SK-N-SH (cell line): ENCODE data around the gene ZMAT2. TPM values are rescaled to one million over a fixed set of nuclear protein-coding genes. Genes with fewer than 3 reads are reported as not detected.

Source experiments
- CTCF ChIA-PET: fragments of 300-600, 350-600 bp; formaldehyde crosslinking; extraction: SDS; loops from one replicate; lab custom pipeline; 2021; lab: Yijun Ruan, JAX
- POLR2A ChIA-PET: fragments of 350-600 bp; sonication (Branson Sonifier 250); formaldehyde crosslinking; extraction: SDS; loops from one replicate; lab custom pipeline; 2020; ENCODE audit warnings: antibody characterized with exemption, inconsistent platforms; lab: Yijun Ruan, JAX
- DNase-seq: peaks from one replicate; pipeline ENCODE4 v3.0.0; 2012
- H2AFZ ChIP-seq: fragments of 200-600 bp; sonication (generic); 2 replicates; pipeline ENCODE4 v1.8.1; 2016; ENCODE audit warnings: antibody characterized with exemption, mild to moderate bottlenecking, low read depth
- H3F3A ChIP-seq: fragments of 200-600 bp; sonication (generic); replicated peaks from 2 replicates; pipeline ENCODE3; 2016; ENCODE audit warnings: antibody characterized with exemption, mild to moderate bottlenecking; ENCODE audit not compliant: insufficient read depth
- H3K27ac ChIP-seq, 2 experiments: fragments of 200-500 bp in 1 of 2; fragments of 200-600 bp in 1 of 2; sonication (Bioruptor generic) in 1 of 2; sonication (generic), shearing (Covaris generic) in 1 of 2; 2 replicates each; pipeline versions ENCODE4 v1.5.1 to v1.6.1; 2014 to 2016; ENCODE audit warnings: low read depth in 2 of 2, inconsistent platforms in 1 of 2, low read length in 1 of 2, mild to moderate bottlenecking in 1 of 2, mixed read lengths in 1 of 2
- H3K27me3 ChIP-seq: fragments of 200-600 bp; sonication (generic), shearing (Covaris generic); 2 replicates; pipeline ENCODE4 v1.6.1; 2016; ENCODE audit warnings: mixed run types; ENCODE audit not compliant: insufficient read depth
- H3K36me3 ChIP-seq, 2 experiments: fragments of 200-500 bp in 1 of 2; fragments of 200-600 bp in 1 of 2; sonication (Bioruptor generic) in 1 of 2; sonication (generic) in 1 of 2; replicated peaks in 1 of 2; 2 replicates each; pipeline versions ENCODE3 to v1.5.1; 2014 to 2016; ENCODE audit warnings: low read length in 1 of 2, mild to moderate bottlenecking in 1 of 2; ENCODE audit not compliant: insufficient read depth in 2 of 2, control insufficient read depth in 1 of 2
- H3K4me1 ChIP-seq, 2 experiments: fragments of 200-500 bp in 1 of 2; fragments of 200-600 bp in 1 of 2; sonication (Bioruptor generic) in 1 of 2; sonication (generic), shearing (Covaris generic) in 1 of 2; 2 replicates each; pipeline versions ENCODE4 v1.5.1 to v1.6.1; 2014 to 2016; ENCODE audit warnings: low read depth in 1 of 2, low read length in 1 of 2, mixed run types in 1 of 2; ENCODE audit not compliant: insufficient read depth in 2 of 2, control insufficient read depth in 1 of 2
- H3K4me2 ChIP-seq: fragments of 200-600 bp; sonication (generic), shearing (Covaris generic); 2 replicates; pipeline ENCODE4 v1.6.1; 2017; ENCODE audit warnings: mixed run types
- H3K4me3 ChIP-seq, 2 experiments: fragments of 200-500 bp in 1 of 2; fragments of 200-600 bp in 1 of 2; sonication (Bioruptor generic) in 1 of 2; sonication (generic), shearing (Covaris generic) in 1 of 2; 2 replicates each; pipeline versions ENCODE4 v1.5.1 to v1.8.1; 2014 to 2016; ENCODE audit warnings: low read depth in 2 of 2, inconsistent platforms in 1 of 2, low read length in 1 of 2, mild to moderate bottlenecking in 1 of 2, mixed read lengths in 1 of 2, moderate library complexity in 1 of 2
- H3K79me2 ChIP-seq: fragments of 200-600 bp; sonication (generic); 2 replicates; pipeline ENCODE4 v1.8.1; 2017; ENCODE audit warnings: mild to moderate bottlenecking; ENCODE audit not compliant: insufficient read depth
- H3K9ac ChIP-seq: fragments of 200-600 bp; sonication (generic); 2 replicates; pipeline ENCODE4 v1.6.1; 2017; ENCODE audit warnings: mixed run types
- H3K9me2 ChIP-seq: fragments of 200-600 bp; sonication (generic); 2 replicates; pipeline ENCODE4 v1.6.1; 2017; ENCODE audit warnings: mixed run types
- H3K9me3 ChIP-seq: fragments of 200-600 bp; sonication (generic); 2 replicates; pipeline ENCODE4 v1.6.1; 2017; ENCODE audit warnings: mixed run types, mild to moderate bottlenecking, moderate library complexity
- H4K20me1 ChIP-seq: fragments of 200-600 bp; sonication (generic); 2 replicates; pipeline ENCODE4 v1.6.1; 2017; ENCODE audit warnings: mild to moderate bottlenecking, mixed run types; ENCODE audit not compliant: insufficient read depth
- ELF1 ChIP-seq: IDR thresholded peaks from 2 replicates; pipeline ENCODE4 v1.4.0; 2012
- EP300 ChIP-seq, 2 experiments: IDR thresholded peaks; 2 replicates each; pipeline versions ENCODE4 v1.4.0 to v1.6.1; 2012; ENCODE audit warnings: borderline replicate concordance in 1 of 2, low read depth in 1 of 2, low read length in 1 of 2
- FOSL2 ChIP-seq: IDR thresholded peaks from 2 replicates; pipeline ENCODE4 v1.4.0; 2012; ENCODE audit warnings: low read depth, mild to moderate bottlenecking, moderate library complexity, borderline replicate concordance
- FOXM1 ChIP-seq: IDR thresholded peaks from 2 replicates; pipeline ENCODE4 v1.4.0; 2012; ENCODE audit warnings: low read depth, mild to moderate bottlenecking
- GABPA ChIP-seq: IDR thresholded peaks from 2 replicates; pipeline ENCODE4 v1.4.0; 2012; ENCODE audit warnings: low read depth, mild to moderate bottlenecking
- GATA2 ChIP-seq: sonication (generic); formaldehyde crosslinking; IDR thresholded peaks from 2 replicates; pipeline ENCODE4 v1.5.0; 2020; ENCODE audit warnings: mild to moderate bottlenecking, missing genetic modification reagents
- MEF2A ChIP-seq: IDR thresholded peaks from 2 replicates; pipeline ENCODE4 v1.4.0; 2012; ENCODE audit warnings: low read depth, borderline replicate concordance
- RAD21 ChIP-seq: IDR thresholded peaks from 2 replicates; pipeline ENCODE4 v1.6.1; 2012; ENCODE audit warnings: mild to moderate bottlenecking, low read length
- RFX5 ChIP-seq: IDR thresholded peaks from 2 replicates; pipeline ENCODE4 v1.6.1; 2012; ENCODE audit warnings: mild to moderate bottlenecking, improper control_type of control experiment, low read length
- SMC3 ChIP-seq: IDR thresholded peaks from 2 replicates; pipeline ENCODE4 v1.6.1; 2012; ENCODE audit warnings: low read depth, low read length, improper control_type of control experiment
- TAF1 ChIP-seq: IDR thresholded peaks from 2 replicates; pipeline ENCODE4 v1.6.1; 2012; ENCODE audit warnings: low read depth, mild to moderate bottlenecking, low read length, moderate library complexity, borderline replicate concordance
- YY1 ChIP-seq: IDR thresholded peaks from 2 replicates; pipeline ENCODE4 v1.4.0; 2012; ENCODE audit warnings: low read depth, mild to moderate bottlenecking
- WGBS: methylation state at CpG from one replicate; pipeline ENCODE4 v1.1.6; 2017; ENCODE audit warnings: low lambda C conversion rate; 5-methylcytosine and 5-hydroxymethylcytosine counted together
- polyA plus RNA-seq, 3 experiments: library from polyadenylated mRNA; depleted of rRNA; stranded (reverse); fragments of >200 nt; gene quantifications; 2 replicates each; pipeline ENCODE4 v1.2.3, GENCODE V29; 2012
- small RNA-seq, 7 experiments: library from RNA; depleted of rRNA; stranded (forward); fragments of <200 nt; gene quantifications; one replicate each; pipeline ENCODE3, GENCODE V24; 2012
- TF ChIP-seq, protein P1 (sequence below): IDR thresholded peaks from 2 replicates; pipeline ENCODE4 v1.6.1; 2012; ENCODE audit warnings: mild to moderate bottlenecking, low read depth, low read length, moderate library complexity
- TF ChIP-seq, protein P2 (sequence below): fragments of 150-350 bp; IDR thresholded peaks from 2 replicates; pipeline ENCODE4 v1.6.1; 2017; ENCODE audit warnings: antibody characterized with exemption, low read length, low read depth, borderline replicate concordance
- TF ChIP-seq, protein P3 (sequence below): IDR thresholded peaks from 2 replicates; pipeline ENCODE4 v1.4.0; 2012; ENCODE audit warnings: low read depth, borderline replicate concordance
- TF ChIP-seq, protein P4 (sequence below): IDR thresholded peaks from 2 replicates; pipeline ENCODE4; 2012

ZMAT2 gene
- polyA plus RNA-seq, 1 of the 3 experiments (the other 2 are of a cell fraction) = 30.9 TPM

DNA sequence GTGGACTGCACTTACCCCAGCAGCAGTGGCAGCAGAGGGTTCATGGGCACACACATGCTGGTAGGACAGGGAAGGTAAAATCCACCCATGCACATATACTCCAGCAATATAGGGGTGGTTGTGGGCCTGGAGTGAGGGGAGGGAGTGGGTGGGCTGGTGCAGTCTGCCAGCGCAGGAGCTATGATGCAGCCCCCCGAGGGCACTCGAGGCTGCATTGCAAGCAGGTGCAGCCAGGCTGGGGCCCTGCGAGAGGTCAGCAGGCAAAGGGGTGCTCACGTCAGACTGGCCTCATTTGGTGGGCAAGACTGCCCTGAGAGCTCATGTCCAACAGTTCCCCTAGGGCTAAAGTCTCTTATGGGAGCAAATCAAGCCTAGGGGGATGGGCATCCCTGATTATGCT, 53.3 kb downstream of the ZMAT2 start:
- CTCF ChIA-PET = no interaction called here

More for the DNA sequence above, 53.3 kb downstream of the ZMAT2 start:
- no peak overlapping the region for H3K27ac ChIP-seq
- H3K9me2 ChIP-seq = no peaks in the 10 kb centered on the region
- H3K9me3 ChIP-seq = peaks cover 13% of the 10 kb centered on the region
- no peaks in the 10 kb centered on the region for H3F3A ChIP-seq
- H3K27me3 ChIP-seq = no peaks in the 10 kb centered on the region
- no peak overlapping the region for H3K9ac ChIP-seq
- H4K20me1 ChIP-seq = no peaks in the 10 kb centered on the region
- 0% methylated on average over 5 of the region's 5 CpGs for WGBS
- no peak for DNase-seq
- H3K4me3 ChIP-seq = no peak overlapping the region
- no peak for TF ChIP-seq RFX5
- no peak for TF ChIP-seq ELF1
- no peak for TF ChIP-seq FOSL2
- TF ChIP-seq, protein P1, sequence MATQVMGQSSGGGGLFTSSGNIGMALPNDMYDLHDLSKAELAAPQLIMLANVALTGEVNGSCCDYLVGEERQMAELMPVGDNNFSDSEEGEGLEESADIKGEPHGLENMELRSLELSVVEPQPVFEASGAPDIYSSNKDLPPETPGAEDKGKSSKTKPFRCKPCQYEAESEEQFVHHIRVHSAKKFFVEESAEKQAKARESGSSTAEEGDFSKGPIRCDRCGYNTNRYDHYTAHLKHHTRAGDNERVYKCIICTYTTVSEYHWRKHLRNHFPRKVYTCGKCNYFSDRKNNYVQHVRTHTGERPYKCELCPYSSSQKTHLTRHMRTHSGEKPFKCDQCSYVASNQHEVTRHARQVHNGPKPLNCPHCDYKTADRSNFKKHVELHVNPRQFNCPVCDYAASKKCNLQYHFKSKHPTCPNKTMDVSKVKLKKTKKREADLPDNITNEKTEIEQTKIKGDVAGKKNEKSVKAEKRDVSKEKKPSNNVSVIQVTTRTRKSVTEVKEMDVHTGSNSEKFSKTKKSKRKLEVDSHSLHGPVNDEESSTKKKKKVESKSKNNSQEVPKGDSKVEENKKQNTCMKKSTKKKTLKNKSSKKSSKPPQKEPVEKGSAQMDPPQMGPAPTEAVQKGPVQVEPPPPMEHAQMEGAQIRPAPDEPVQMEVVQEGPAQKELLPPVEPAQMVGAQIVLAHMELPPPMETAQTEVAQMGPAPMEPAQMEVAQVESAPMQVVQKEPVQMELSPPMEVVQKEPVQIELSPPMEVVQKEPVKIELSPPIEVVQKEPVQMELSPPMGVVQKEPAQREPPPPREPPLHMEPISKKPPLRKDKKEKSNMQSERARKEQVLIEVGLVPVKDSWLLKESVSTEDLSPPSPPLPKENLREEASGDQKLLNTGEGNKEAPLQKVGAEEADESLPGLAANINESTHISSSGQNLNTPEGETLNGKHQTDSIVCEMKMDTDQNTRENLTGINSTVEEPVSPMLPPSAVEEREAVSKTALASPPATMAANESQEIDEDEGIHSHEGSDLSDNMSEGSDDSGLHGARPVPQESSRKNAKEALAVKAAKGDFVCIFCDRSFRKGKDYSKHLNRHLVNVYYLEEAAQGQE = no peak
- TF ChIP-seq EP300 (IDR thresholded peaks at IDR 0.05; ENCODE audit: borderline replicate concordance in 1 of 2, low read depth in 1 of 2, low read length in 1 of 2) = no peak
- TF ChIP-seq YY1 = no peak
- no peak for TF ChIP-seq FOXM1
- TF ChIP-seq, protein P2, sequence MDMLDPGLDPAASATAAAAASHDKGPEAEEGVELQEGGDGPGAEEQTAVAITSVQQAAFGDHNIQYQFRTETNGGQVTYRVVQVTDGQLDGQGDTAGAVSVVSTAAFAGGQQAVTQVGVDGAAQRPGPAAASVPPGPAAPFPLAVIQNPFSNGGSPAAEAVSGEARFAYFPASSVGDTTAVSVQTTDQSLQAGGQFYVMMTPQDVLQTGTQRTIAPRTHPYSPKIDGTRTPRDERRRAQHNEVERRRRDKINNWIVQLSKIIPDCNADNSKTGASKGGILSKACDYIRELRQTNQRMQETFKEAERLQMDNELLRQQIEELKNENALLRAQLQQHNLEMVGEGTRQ = no peak
- no peak for TF ChIP-seq SMC3
- TF ChIP-seq RAD21 = no peak
- TF ChIP-seq GATA2 (CRISPR knock-in tag) = no peak
- TF ChIP-seq GABPA = no peak
- TF ChIP-seq, protein P3, sequence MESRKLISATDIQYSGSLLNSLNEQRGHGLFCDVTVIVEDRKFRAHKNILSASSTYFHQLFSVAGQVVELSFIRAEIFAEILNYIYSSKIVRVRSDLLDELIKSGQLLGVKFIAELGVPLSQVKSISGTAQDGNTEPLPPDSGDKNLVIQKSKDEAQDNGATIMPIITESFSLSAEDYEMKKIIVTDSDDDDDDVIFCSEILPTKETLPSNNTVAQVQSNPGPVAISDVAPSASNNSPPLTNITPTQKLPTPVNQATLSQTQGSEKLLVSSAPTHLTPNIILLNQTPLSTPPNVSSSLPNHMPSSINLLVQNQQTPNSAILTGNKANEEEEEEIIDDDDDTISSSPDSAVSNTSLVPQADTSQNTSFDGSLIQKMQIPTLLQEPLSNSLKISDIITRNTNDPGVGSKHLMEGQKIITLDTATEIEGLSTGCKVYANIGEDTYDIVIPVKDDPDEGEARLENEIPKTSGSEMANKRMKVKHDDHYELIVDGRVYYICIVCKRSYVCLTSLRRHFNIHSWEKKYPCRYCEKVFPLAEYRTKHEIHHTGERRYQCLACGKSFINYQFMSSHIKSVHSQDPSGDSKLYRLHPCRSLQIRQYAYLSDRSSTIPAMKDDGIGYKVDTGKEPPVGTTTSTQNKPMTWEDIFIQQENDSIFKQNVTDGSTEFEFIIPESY = no peak
- TF ChIP-seq, protein P4, sequence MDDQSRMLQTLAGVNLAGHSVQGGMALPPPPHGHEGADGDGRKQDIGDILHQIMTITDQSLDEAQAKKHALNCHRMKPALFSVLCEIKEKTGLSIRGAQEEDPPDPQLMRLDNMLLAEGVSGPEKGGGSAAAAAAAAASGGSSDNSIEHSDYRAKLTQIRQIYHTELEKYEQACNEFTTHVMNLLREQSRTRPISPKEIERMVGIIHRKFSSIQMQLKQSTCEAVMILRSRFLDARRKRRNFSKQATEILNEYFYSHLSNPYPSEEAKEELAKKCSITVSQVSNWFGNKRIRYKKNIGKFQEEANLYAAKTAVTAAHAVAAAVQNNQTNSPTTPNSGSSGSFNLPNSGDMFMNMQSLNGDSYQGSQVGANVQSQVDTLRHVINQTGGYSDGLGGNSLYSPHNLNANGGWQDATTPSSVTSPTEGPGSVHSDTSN = no peak
- no peak for TF ChIP-seq TAF1
- TF ChIP-seq MEF2A = no peak
- TF ChIP-seq, all 33 proteins: peak for 0
- no peaks in the 10 kb centered on the region for H3K36me3 ChIP-seq
- no peaks in the 10 kb centered on the region for H3K79me2 ChIP-seq
- POLR2A ChIA-PET = no interaction called here
- H2AFZ ChIP-seq = no peak overlapping the region
- no peaks in the 10 kb centered on the region for H3K4me1 ChIP-seq
- no peak overlapping the region for H3K4me2 ChIP-seq

Small RNA genes lying within 50 kb of the gene (small RNA-seq; reads per million reads assigned to genes)
- gene VTRNA1-1 (4.5 to 211 (median 68.5) reads per million in 7 experiments), gene VTRNA1-2 (19.2 to 7,211 (median 250) reads per million in 7 experiments), gene VTRNA1-3 (1.9 to 45.1 (median 11.8) reads per million in 7 experiments)

Other genes with a start within 250 kb of the ZMAT2 start
- 1.1 and 1.2 TPM in 2 replicates for gene EIF4EBP3, start 152.8 kb upstream of the ZMAT2 start, polyA plus RNA-seq (2012; rRNA removed)
- gene SRA1, start 143.0 kb upstream of the ZMAT2 start, polyA plus RNA-seq (2012; rRNA removed) = 35.9 and 37.8 TPM in 2 replicates
- gene APBB3, start 135.8 kb upstream of the ZMAT2 start, polyA plus RNA-seq (2012; rRNA removed) = 36.0 and 54.5 TPM in 2 replicates
- gene SLC35A4, start 135.6 kb upstream of the ZMAT2 start, polyA plus RNA-seq (2012; rRNA removed) = 56.2 and 74.9 TPM in 2 replicates
- 0.12 and 0.19 TPM in 2 replicates for gene CD14, start 67.3 kb upstream of the ZMAT2 start, polyA plus RNA-seq (2012; rRNA removed)
- gene TMCO6, start 61.0 kb upstream of the ZMAT2 start, polyA plus RNA-seq (2012; rRNA removed) = 27.7 and 31.7 TPM in 2 replicates
- gene NDUFA2, start 52.8 kb upstream of the ZMAT2 start, polyA plus RNA-seq (2012; rRNA removed) = 202 and 211 TPM in 2 replicates
- gene IK, start 52.6 kb upstream of the ZMAT2 start, polyA plus RNA-seq (2012; rRNA removed) = 105 and 113 TPM in 2 replicates
- 28.3 and 32.7 TPM in 2 replicates for gene WDR55, start 35.5 kb upstream of the ZMAT2 start, polyA plus RNA-seq (2012; rRNA removed)
- gene DND1, start 26.9 kb upstream of the ZMAT2 start, polyA plus RNA-seq (2012; rRNA removed) = 1.2 and 2.1 TPM in 2 replicates
- gene HARS1, start 9.1 kb upstream of the ZMAT2 start, polyA plus RNA-seq (2012; rRNA removed) = 124 and 135 TPM in 2 replicates
- 40.8 and 54.5 TPM in 2 replicates for gene HARS2, start 9.0 kb upstream of the ZMAT2 start, polyA plus RNA-seq (2012; rRNA removed)
- 0.16 and 0.21 TPM in 2 replicates for gene PCDHA1, start 85.7 kb downstream of the ZMAT2 start, polyA plus RNA-seq (2012; rRNA removed)
- not detected in 2 replicates for gene PCDHA2, start 94.4 kb downstream of the ZMAT2 start, polyA plus RNA-seq (2012; rRNA removed)
- 0.02 TPM in 1 of 2 replicates, not detected in the other for gene PCDHA3, start 100.6 kb downstream of the ZMAT2 start, polyA plus RNA-seq (2012; rRNA removed)
- gene PCDHA4, start 106.6 kb downstream of the ZMAT2 start, polyA plus RNA-seq (2012; rRNA removed) = 1.2 and 1.4 TPM in 2 replicates
- gene PCDHA5, start 121.2 kb downstream of the ZMAT2 start, polyA plus RNA-seq (2012; rRNA removed) = 0.02 TPM in 2 replicates
- gene PCDHA6, start 127.5 kb downstream of the ZMAT2 start, polyA plus RNA-seq (2012; rRNA removed) = 0.02 and 0.03 TPM in 2 replicates
- 0.15 and 0.16 TPM in 2 replicates for gene PCDHA7, start 133.8 kb downstream of the ZMAT2 start, polyA plus RNA-seq (2012; rRNA removed)
- 0.54 and 0.63 TPM in 2 replicates for gene PCDHA8, start 140.7 kb downstream of the ZMAT2 start, polyA plus RNA-seq (2012; rRNA removed)
- gene PCDHA9, start 147.9 kb downstream of the ZMAT2 start, polyA plus RNA-seq (2012; rRNA removed) = 0.02 TPM in 2 replicates
- gene PCDHA10, start 155.4 kb downstream of the ZMAT2 start, polyA plus RNA-seq (2012; rRNA removed) = 0.02 TPM in 2 replicates
- gene PCDHA11, start 168.5 kb downstream of the ZMAT2 start, polyA plus RNA-seq (2012; rRNA removed) = not detected in 2 replicates
- 0.54 and 0.70 TPM in 2 replicates for gene PCDHA12, start 174.9 kb downstream of the ZMAT2 start, polyA plus RNA-seq (2012; rRNA removed)
- gene PCDHA13, start 181.7 kb downstream of the ZMAT2 start, polyA plus RNA-seq (2012; rRNA removed) = not detected in 2 replicates
- 0.08 and 0.21 TPM in 2 replicates for gene PCDHAC1, start 225.9 kb downstream of the ZMAT2 start, polyA plus RNA-seq (2012; rRNA removed)